Retina (tissue), 1 donor: ENCODE results near the gene SNX25.
"Not testable (repeated sequence)": the region's sequence is repeated elsewhere in the genome, so short reads cannot be mapped to it uniquely, and the experiment has no call there.

Experiments used
- DNase-seq: peaks from one replicate; pipeline ENCODE4 v3.0.0-alpha.2; 2016

Gene SNX25

GRCh38 chr4:185352202-185352601, 142.8 kb downstream of the SNX25 start:
- DNase-seq = no peak

DNA sequence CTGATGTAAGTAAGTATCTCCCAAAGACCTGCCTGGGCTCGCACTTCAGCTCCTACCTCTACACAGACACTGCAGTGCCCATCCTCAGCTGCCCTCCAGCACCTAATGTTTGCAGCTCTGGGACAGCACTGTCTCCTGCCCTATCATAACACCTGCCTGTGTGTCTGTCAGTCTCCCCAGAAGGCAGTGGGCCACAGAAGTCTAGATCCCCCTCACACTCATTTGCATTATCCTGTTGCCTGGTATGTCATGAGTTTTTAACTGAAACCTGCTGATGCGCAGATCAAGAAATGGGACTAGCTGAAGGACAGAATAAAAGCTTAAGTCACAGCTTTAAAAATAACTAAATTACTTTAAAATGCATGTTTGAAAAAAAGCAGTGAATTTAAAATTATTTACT, 143.3 kb downstream of the SNX25 start:
- no peak for DNase-seq

GRCh38 chr4:185357211-185357610, 147.8 kb downstream of the SNX25 start:
- no peak for DNase-seq

- no peak for DNase-seq
These were observed 148.5 kb downstream of the SNX25 start for GRCh38 chr4:185357733-185358440.

DNA sequence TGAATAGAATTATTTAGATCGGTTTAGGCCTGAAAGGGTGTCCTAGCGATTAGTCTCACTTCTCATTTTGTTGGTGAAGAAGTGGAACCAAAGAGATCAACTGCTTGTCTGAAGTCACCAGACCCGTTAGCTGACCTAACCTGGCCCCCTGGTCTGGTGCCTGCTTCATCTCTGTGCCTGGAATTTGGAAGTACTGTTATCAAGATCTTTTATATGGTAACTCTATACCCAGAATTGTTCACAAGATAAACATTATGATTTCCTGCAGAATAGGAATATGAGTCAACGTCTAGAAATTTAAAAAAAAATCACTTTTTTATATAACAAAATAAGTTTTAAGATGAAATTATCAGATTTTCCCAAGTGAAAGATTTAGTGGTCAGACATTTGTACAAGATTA, 149.1 kb downstream of the SNX25 start:
- no peak for DNase-seq

GRCh38 chr4:185358959-185359358, 149.6 kb downstream of the SNX25 start:
- DNase-seq = no peak

DNA sequence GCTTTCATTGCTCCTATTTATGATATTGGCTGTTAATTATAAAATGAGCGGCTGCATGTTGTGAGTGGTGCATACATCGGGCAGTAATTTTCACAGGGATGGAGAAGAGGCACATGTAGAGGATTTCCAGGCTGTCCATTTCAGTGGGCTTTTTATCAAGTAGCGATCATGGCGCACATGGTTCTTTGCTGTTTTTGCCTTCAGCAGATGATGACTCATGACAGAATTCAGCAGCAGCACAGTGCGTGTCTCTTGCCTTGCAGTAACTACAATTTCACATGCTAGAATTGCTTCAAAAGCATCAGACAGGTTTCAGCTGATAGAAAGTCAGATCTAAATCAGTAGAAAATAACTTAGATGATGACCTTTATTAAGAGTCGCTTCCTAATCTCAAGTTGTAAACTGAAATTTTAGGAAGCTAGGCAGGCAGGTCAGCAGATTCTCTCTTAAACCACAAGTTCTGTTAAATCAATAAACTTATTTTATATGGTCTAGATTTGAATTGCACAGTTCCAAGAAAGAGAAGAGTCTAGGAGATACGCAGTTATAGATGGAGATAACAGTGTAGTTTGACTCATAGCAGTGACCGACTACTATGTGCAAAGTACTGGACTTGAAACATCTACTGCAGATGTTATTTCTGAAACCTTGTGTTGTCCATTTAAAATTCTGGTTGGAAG, 150.5 kb downstream of the SNX25 start:
- DNase-seq = no peak

GRCh38 chr4:185361872-185362271, 152.5 kb downstream of the SNX25 start:
- DNase-seq = no peak

DNA sequence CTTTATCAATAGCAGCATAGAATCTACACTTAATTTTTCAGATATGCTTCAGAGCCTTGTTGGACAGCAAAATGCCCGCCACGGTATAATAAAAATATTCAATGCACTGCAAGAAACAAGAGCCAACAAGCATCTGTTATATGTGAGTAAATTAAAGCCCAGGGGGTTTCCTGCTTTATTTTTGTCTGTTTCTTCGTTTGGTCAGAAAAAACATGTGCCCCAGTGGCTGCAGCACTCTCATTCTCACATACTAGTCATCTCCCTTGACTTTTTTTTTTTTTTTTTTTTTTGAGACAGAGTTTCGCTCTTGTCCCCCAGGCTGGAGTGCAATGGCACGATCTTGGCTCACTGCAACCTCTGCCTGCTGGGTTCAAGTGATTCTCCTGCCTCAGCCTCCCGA, 153.2 kb downstream of the SNX25 start:
- not testable (repeated sequence) for DNase-seq

- no peak for DNase-seq
These were observed 153.9 kb downstream of the SNX25 start for GRCh38 chr4:185363251-185363650.

- no peak for DNase-seq
These were observed 155.5 kb downstream of the SNX25 start for GRCh38 chr4:185364886-185365285.

DNA sequence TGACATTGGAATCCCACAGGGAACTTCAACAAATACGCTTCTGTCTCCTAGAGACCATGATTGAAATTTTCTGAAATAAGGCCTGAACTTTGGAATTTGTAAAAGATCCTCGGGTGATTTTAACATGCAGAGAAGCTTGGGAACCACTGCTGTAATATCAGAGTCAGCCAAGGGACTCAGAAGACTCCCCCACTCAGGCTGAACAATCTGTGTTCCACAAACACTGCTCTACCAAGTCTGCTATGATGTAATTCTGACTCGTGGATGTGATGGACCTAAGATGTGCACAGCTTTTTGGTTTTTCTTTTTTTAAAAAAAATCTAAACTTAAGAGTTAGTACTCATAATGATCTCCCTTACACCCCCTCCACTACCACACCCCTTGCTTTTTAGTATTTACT, 160.3 kb downstream of the SNX25 start:
- DNase-seq = no peak

- no peak for DNase-seq
These were observed 161.0 kb downstream of the SNX25 start for GRCh38 chr4:185370268-185370949.

DNA sequence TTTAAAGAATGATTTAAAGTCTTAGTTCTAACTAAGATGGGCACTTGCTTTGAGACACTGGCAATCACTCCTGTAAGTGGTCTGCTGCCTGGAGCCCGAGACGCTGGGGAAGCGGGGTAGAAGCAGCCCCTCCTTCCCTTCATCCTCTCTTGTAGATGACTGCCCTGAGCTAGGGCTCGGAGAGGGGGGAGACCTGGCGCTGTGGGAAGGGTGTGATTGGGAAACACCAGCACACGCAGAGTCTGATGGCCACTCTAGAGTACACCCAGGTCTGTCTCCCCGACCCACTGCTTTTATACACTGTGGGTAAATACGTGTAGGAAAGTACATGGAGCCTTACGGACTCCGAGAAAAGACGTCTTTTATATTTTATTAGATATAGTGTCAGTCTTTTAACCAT, 162.3 kb downstream of the SNX25 start:
- no peak for DNase-seq

DNA sequence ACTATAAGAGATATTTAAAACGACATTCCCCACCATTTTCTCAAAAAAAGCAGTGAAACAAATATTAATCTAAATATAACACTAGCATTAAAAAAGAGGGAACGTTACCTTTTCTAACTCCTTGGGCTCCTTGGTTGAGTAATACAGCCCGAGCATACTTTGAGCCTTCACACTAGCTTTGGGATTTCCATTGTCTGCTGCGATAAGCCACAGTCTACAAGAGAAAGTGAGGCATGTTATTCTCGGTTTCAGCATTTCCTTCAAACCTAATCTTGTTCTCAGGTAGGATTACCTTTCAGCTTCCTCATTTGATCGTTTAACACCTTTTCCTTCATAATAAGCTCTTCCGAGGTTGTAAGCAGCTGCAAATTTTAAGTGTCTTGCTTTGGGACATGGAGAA, 164.6 kb downstream of the SNX25 start:
- no peak for DNase-seq

DNA sequence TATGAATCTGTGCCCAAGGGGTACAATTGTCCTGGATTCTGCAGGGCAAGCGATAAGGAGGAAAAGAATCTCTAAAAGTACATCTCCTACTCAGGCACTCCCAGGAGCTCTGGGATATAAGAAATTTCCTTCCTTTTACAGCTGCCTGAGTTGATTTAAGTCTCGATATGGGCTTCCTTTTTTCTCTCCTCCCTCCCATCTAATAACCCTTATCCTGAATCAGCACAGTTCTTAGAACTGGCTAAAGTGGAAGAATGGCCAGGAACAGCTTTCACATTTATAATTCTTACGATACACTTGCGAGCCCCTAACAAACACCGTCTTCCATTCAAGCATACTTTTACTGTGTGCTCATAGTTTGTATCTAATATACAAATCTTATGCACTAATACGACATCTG, 165.2 kb downstream of the SNX25 start:
- DNase-seq = no peak

DNA sequence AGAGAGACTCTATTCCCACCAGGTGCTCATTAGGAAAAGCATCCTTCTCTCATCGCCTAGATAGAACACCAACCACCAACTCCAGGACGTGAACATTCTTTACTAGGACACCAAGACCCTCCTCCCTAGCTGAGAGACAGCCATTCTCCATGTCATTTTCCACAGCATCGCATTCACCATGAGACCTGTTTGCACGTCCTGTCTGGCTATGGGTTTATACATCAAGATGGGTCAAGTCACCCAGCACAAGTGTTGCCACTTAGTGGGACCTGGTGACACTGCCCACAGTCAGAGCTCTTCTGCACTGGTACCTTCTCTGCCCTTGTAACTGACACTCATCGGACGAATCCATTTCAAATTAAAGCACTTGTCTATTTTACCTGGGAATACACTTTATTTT, 168.9 kb downstream of the SNX25 start:
- DNase-seq = no peak

DNA sequence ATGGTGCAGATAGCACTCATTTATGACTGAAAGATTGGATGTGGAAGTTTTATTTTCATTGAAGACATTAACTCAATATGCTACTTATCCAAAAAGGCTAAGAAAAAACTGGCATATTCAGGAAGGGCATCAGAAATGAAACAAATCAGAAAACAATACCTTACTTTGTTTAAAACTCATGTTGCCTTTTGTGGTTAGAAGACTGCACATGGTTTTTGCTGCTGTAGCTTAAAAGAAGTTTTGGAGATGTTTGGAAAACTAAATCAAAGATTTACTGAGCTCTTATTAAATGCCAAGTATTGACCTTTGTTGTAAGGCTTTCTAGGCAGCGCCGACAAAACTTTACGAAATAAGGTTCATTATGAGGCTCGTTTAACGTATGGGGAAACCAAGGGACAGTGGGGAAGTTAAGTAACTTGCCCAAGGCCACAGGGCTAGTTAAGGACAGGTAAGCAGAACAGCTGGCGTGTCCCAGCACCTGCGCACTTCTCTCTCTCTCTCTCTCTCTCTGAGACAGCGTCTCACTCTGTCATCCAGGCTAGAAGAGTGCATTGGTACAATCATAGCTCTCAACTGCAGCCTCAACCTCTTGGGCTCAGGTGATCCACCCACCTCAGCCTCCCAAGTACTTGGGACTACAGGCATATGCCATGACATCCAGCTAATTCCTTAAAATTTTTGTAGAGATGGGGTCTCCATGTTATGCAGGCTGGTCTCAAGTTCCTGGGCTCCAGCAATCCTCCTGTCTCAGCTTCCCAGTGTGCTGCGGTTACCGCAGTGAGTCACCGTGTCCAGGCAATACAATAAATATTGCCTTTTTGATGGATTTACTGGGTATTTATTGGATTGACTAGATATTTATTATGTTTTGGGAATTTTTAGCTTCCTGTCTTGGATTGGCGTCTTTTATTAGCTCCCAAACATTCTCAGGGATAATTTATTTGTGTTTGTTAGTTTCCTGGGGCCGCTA, 170.2 kb downstream of the SNX25 start:
- no peak for DNase-seq

- DNase-seq = no peak
These were observed 170.9 kb downstream of the SNX25 start for GRCh38 chr4:185380320-185380719.

GRCh38 chr4:185381288-185382196, 172.1 kb downstream of the SNX25 start:
- DNase-seq = no peak

- no peak for DNase-seq
These were observed 173.4 kb downstream of the SNX25 start for GRCh38 chr4:185382754-185383153.

DNA sequence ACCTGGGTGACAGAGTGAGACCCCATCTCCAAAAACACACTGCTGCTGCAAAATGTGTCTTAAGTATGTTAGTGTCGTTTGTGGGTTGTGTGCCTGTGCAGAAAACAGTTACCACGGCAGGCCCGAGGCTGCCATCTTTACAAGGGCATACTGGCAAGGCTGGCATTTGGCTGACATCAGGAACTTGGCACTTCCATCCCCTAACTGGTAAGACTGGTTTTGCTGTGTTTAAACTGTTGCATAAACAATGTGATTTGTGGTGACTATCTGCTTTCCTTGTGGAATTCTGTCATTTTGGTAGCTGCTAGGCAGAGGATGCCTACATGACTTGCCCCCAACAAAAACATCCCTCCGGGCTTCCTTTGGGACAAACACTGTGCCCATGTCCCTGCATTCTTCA, 174.1 kb downstream of the SNX25 start:
- DNase-seq = no peak
